A673 (cell line): ENCODE results near the gene GGCT. TPM values are rescaled to one million over a fixed set of nuclear protein-coding genes. Genes with fewer than 3 reads are reported as not detected.

Experiments
- BruUV-seq: library from RNA; stranded (reverse); fragments of 400-500 nt; replicated peaks from 2 replicates; lab custom pipeline; 2021; lab: Mats Ljungman, UMichigan
- CTCF ChIA-PET: fragments of 300-600 bp; sonication (Branson Sonifier 250); formaldehyde crosslinking; loops from one replicate; lab custom pipeline; 2022; ENCODE audit warnings: antibody characterized with exemption; lab: Charles Lee
- POLR2A ChIA-PET: fragments of 300-600 bp; sonication (Branson Sonifier 250); formaldehyde crosslinking; loops from one replicate; lab custom pipeline; 2022; ENCODE audit warnings: antibody characterized with exemption; ENCODE audit not compliant: low non-redundant PET; lab: Charles Lee
- DNase-seq: peaks from one replicate; pipeline ENCODE4 v3.0.0-alpha.2; 2015; ENCODE audit warnings: low spot score
- H3K27ac ChIP-seq: fragments of 200-600 bp; sonication (generic); 2 replicates; pipeline ENCODE4 v1.5.1; 2016; ENCODE audit warnings: mixed run types, low read depth, mild to moderate bottlenecking, mixed read lengths, antibody characterized with exemption, low read length; ENCODE audit not compliant: poor library complexity, severe bottlenecking
- H3K27me3 ChIP-seq: fragments of 200-600 bp; sonication (generic); replicated peaks from 2 replicates; pipeline ENCODE4 v1.6.1; 2017; ENCODE audit warnings: mixed run types, low read depth, mild to moderate bottlenecking, mixed read lengths, antibody characterized with exemption, low read length; ENCODE audit not compliant: insufficient read depth, poor library complexity
- H3K36me3 ChIP-seq: fragments of 200-600 bp; sonication (generic); 2 replicates; pipeline ENCODE4 v1.6.1; 2016; ENCODE audit warnings: mixed run types, mild to moderate bottlenecking, mixed read lengths, antibody characterized with exemption, low read length; ENCODE audit not compliant: insufficient read depth, poor library complexity, severe bottlenecking
- H3K4me1 ChIP-seq: fragments of 200-600 bp; sonication (generic); 2 replicates; pipeline ENCODE4 v1.6.1; 2017; ENCODE audit warnings: mixed run types, mild to moderate bottlenecking, mixed read lengths, antibody characterized with exemption, low read length; ENCODE audit not compliant: insufficient read depth, poor library complexity, severe bottlenecking
- H3K4me3 ChIP-seq: fragments of 200-600 bp; sonication (generic); 2 replicates; pipeline ENCODE4 v1.5.1; 2016; ENCODE audit warnings: low read depth, mixed run types, mild to moderate bottlenecking, mixed read lengths, low read length; ENCODE audit not compliant: poor library complexity, severe bottlenecking
- H3K9me3 ChIP-seq: fragments of 200-600 bp; sonication (generic); 2 replicates; pipeline ENCODE4 v1.6.1; 2016; ENCODE audit warnings: mixed run types, low read depth, mild to moderate bottlenecking, mixed read lengths, antibody characterized with exemption, low read length; ENCODE audit not compliant: poor library complexity, severe bottlenecking
- CTCF ChIP-seq: fragments of 300-800, 200-600 bp; sonication (generic); conservative IDR thresholded peaks from 2 replicates; pipeline ENCODE4 v1.5.1; 2017; ENCODE audit warnings: low read depth, mild to moderate bottlenecking, antibody characterized with exemption, low read length, moderate library complexity, mixed read lengths
- EZH2 ChIP-seq: fragments of 200-600 bp; sonication (generic); IDR thresholded peaks from 2 replicates; pipeline ENCODE4 v1.6.1; 2017; ENCODE audit warnings: borderline replicate concordance, low read depth, mild to moderate bottlenecking, mixed read lengths, antibody characterized with exemption, low read length; ENCODE audit not compliant: poor library complexity, severe bottlenecking
- intact Hi-C: fragments of 100-400 bp; cut with micrococcal nuclease; formaldehyde crosslinking; loops from one replicate; pipeline ENCODE4 v1.10.0; 2022; ENCODE audit not compliant: unreplicated experiment
- total RNA-seq: library from RNA; stranded (reverse); gene quantifications from 2 replicates; pipeline ENCODE4 v1.2.3, GENCODE V29; 2021

The GGCT gene
- total RNA-seq, 1 experiment from 2014 or later = 66.0 TPM

- POLR2A ChIA-PET = no interaction called here
- CTCF ChIA-PET = no interaction called here
- H3K36me3 ChIP-seq = no peaks in the 10 kb centered on the region
- no peak for DNase-seq
- H3K9me3 ChIP-seq = no peaks in the 10 kb centered on the region
- intact Hi-C loops = no loop called here
- no TSS peak for BruUV-seq
- H3K4me1 ChIP-seq = peaks cover 7% of the 10 kb centered on the region
- H3K27me3 ChIP-seq = no peaks in the 10 kb centered on the region
- H3K27ac ChIP-seq = no peak overlapping the region
- no peak overlapping the region for H3K4me3 ChIP-seq
- TF ChIP-seq EZH2 = no peak
- no peak for TF ChIP-seq CTCF
These were observed 46.3 kb downstream of the GGCT start for GRCh38 chr7:30458311-30458710.

- DNase-seq = peak; percentile 61
- intact Hi-C loops = no loop called here
- ChIA-PET POLR2A (no interaction called here), CTCF (no interaction called here)
- H3K9me3 ChIP-seq = no peaks in the 10 kb centered on the region
- H3K27ac ChIP-seq = no peak overlapping the region
- no peak overlapping the region for H3K4me3 ChIP-seq
- BruUV-seq = no TSS peak
- peaks cover 10% of the 10 kb centered on the region for H3K4me1 ChIP-seq
- H3K36me3 ChIP-seq = no peaks in the 10 kb centered on the region
- H3K27me3 ChIP-seq = no peaks in the 10 kb centered on the region
- TF ChIP-seq CTCF (no peak), EZH2 (no peak)
These were observed 50.7 kb downstream of the GGCT start for GRCh38 chr7:30453921-30454320.

- no peak overlapping the region for H3K4me3 ChIP-seq
- no peak for TF ChIP-seq CTCF
- TF ChIP-seq EZH2 = no peak
- no peaks in the 10 kb centered on the region for H3K27me3 ChIP-seq
- no peaks in the 10 kb centered on the region for H3K36me3 ChIP-seq
- ChIA-PET POLR2A (interaction anchor here (0.6 kb wide), 1 partner anchor 763 kb away, joined by 3 read pairs; no protein-coding TSS in a partner anchor), CTCF (no interaction called here)
- H3K27ac ChIP-seq = no peak overlapping the region
- H3K9me3 ChIP-seq = no peaks in the 10 kb centered on the region
- no peak for DNase-seq
- H3K4me1 ChIP-seq = peaks cover 10% of the 10 kb centered on the region
- no TSS peak for BruUV-seq
- intact Hi-C loops = no loop called here
These were observed 51.6 kb downstream of the GGCT start for GRCh38 chr7:30453016-30453415.
